Measurements from ENCODE around the gene ARF4. TPM values are rescaled to one million over a fixed set of nuclear protein-coding genes. Genes with fewer than 3 reads are reported as not detected.

The ARF4 gene
- total RNA-seq, 2 experiments from 2014 or later: 49.6 to 50.0 TPM

DNA sequence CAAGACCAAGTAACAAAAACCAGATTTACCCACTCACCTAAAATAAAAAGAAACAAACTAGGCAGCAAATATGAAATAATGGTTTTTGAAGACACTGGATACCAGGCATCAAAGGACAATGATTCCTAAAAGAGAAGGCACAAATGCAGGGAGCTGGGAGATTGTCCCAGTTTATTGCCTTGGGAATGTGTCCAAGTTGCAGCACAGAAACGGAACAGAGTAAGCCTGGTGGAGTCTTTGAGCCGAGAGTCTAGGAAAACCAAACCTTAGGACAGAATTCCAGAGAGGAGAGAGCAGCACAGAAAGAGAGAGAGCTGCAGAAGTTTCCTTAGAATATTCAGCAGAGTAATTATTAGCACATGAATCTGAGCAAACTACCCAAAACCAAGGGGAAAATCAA is 7.8 kb upstream of the ARF4 start:
- Mint-ChIP-seq H3K4me3 (no peak overlapping the region), H3K9me3 (ENCODE audit: low read depth) (peaks cover 20% of the 10 kb centered on the region), H3K27me3 (no peaks in the 10 kb centered on the region), H3K4me1 (no peaks in the 10 kb centered on the region), H3K27ac (no peak overlapping the region), H3K36me3 (ENCODE audit: low read depth) (peaks cover 46% of the 10 kb centered on the region)
- DNase-seq (no peak), ATAC-seq (no peak)
- intact Hi-C loops (cut with DNase I, micrococcal nuclease): no loop called here
- CTCF ChIA-PET: no interaction called here
- POLR2A ChIA-PET: no interaction called here

DNA sequence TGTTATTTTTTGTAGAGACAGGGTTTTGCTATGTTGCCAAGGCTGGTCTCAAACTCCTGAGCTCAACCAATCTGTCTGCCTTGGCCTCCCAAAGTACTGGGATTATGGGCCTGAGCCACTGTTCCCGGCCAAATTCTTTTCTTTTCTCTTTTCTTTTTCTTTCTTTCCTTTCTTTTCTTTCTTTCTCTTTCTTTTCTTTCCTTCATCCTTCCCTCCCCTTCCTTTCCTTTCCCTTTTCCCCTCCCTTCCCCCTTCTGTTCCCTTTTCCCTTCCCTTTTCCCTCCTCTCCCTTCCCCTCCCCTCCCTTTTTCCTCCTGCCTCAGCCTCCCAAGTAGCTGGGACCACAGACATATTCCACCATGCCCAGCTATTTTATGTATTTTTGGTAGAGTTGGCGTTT is 3.1 kb upstream of the ARF4 start:
- Mint-ChIP-seq H3K27ac (peak overlapping the region; percentile 31), H3K9me3 (ENCODE audit: low read depth) (no peaks in the 10 kb centered on the region), H3K36me3 (ENCODE audit: low read depth) (peaks cover 34% of the 10 kb centered on the region), H3K4me1 (peaks cover 11% of the 10 kb centered on the region), H3K4me3 (no peak overlapping the region), H3K27me3 (no peaks in the 10 kb centered on the region)
- ATAC-seq: no peak
- intact Hi-C loops (cut with DNase I, micrococcal nuclease): no loop called here
- CTCF ChIA-PET: interaction anchor here (1.7 kb wide), 1 partner anchor 203 kb away, joined by 6 read pairs; no protein-coding TSS in a partner anchor
- DNase-seq: no peak
- POLR2A ChIA-PET: no interaction called here

DNA sequence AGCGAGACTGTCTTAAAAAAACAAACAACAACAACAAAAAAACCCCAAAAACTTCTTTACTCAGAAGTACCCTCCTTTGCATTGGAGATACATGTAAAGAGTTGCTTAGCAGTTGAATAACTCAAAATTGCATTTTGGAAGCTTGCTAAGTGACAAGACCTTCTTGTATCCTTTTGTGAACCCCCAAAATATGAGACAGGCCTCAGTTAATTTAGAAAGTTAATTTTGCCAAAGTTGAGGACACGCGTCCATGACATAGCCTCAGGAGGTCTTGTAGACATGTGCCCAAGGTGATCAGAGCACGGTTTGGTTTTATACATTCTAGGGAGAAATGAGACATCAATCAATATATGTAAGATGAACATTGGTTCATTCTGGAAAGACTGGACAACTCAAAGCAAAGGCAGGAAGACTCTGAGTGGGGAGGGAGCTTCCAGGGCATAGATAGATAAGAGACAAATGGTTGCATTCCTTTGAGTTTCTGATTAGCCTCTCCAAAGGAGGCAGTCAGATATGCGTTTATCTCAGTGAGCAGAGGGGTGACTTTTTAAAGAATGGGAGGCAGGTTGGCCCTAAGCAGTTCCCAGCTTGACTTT is 1.7 kb upstream of the ARF4 start:
- ChIA-PET POLR2A (no interaction called here), CTCF (interaction anchor here (0.6 to 1.7 kb wide), 4 partner anchors 157 to 569 kb away, joined by 3 to 6 read pairs (median 4); no protein-coding TSS in a partner anchor)
- H3K9me3 Mint-ChIP-seq (ENCODE audit: low read depth): no peaks in the 10 kb centered on the region
- peaks cover 22% of the 10 kb centered on the region for H3K4me1 Mint-ChIP-seq
- no peak for ATAC-seq
- H3K27ac Mint-ChIP-seq: peak overlapping the region; percentile 99
- peaks cover 32% of the 10 kb centered on the region for H3K36me3 Mint-ChIP-seq (ENCODE audit: low read depth)
- no peak for DNase-seq
- intact Hi-C loops (cut with DNase I, micrococcal nuclease): loop anchor here (5.0 to 10.0 kb wide), 8 partner anchors 202 to 844 kb away; partner anchors contain the start of genes APPL1 (in 1 of the 2), ARHGEF3 (in 1 of the 2), IL17RD (in 1 of the 2) and PDHB (in 1 of the 2)
- H3K27me3 Mint-ChIP-seq: no peaks in the 10 kb centered on the region
- peak overlapping the region; percentile 98 for H3K4me3 Mint-ChIP-seq

GRCh38 chr3:57596495-57597126 is 533 bp downstream of the ARF4 start:
- Mint-ChIP-seq H3K4me1 (peaks cover 35% of the 10 kb centered on the region), H3K27me3 (no peaks in the 10 kb centered on the region), H3K27ac (peak overlapping the region; percentile 92), H3K4me3 (peak overlapping the region; percentile 98), H3K36me3 (ENCODE audit: low read depth) (peaks cover 32% of the 10 kb centered on the region), H3K9me3 (ENCODE audit: low read depth) (no peaks in the 10 kb centered on the region)
- DNase-seq: peak; percentile 76
- CTCF ChIA-PET: interaction anchor here (0.6 to 3.1 kb wide), 6 partner anchors 16 to 496 kb away, joined by 3 to 10 read pairs (median 4); partner anchors contain the start of gene PDE12
- POLR2A ChIA-PET: interaction anchor here (0.6 to 2.8 kb wide), 6 partner anchors 40 to 510 kb away, joined by 3 to 30 read pairs (median 5); partner anchors contain the start of genes DENND6A, PDE12 and SLMAP
- intact Hi-C loops (cut with DNase I, micrococcal nuclease): loop anchor here (1.0 to 10.0 kb wide), 16 partner anchors 39 to 914 kb away; partner anchors contain the start of genes APPL1 (in 2 of the 2), SLMAP (in 2 of the 2), ABHD6 (in 1 of the 2) and ARHGEF3 (in 1 of the 2)
- ATAC-seq: no peak

DNA sequence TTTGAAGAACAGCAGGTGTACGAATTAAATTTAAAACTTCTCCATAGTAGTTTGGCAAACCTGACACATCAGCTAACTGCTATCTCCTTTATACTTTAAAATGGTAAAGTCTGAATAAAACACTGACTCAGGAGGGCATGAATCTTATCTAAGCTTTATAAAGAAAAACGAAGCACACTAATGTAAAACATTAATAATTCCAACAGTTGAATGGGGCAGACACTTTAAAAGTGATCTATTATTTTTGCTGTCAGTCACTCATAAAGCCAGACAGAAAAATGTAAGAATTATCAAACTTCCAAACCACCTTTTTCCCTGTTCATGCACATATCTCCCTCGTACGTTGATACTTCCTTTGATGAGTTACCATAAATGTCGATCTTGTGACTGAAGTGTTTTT is 2.6 kb downstream of the ARF4 start:
- Mint-ChIP-seq H3K36me3 (ENCODE audit: low read depth) (peaks cover 25% of the 10 kb centered on the region), H3K4me3 (peak overlapping the region; percentile 98), H3K27ac (peak overlapping the region; percentile 64), H3K4me1 (peaks cover 35% of the 10 kb centered on the region), H3K27me3 (no peaks in the 10 kb centered on the region), H3K9me3 (ENCODE audit: low read depth) (no peaks in the 10 kb centered on the region)
- DNase-seq (no peak), ATAC-seq (no peak)
- intact Hi-C loops (cut with DNase I, micrococcal nuclease): loop anchor here in 1 of 2 experiments (10.0 kb wide), 3 partner anchors 720 to 840 kb away; no protein-coding TSS in a partner anchor
- ChIA-PET POLR2A (no interaction called here), CTCF (interaction anchor here (0.7 to 1.1 kb wide), 2 partner anchors 16 to 26 kb away, joined by 3 read pairs; no protein-coding TSS in a partner anchor)

GRCh38 chr3:57594144-57594543 is 3.0 kb downstream of the ARF4 start:
- intact Hi-C loops (cut with DNase I, micrococcal nuclease): loop anchor here in 1 of 2 experiments (10.0 kb wide), 3 partner anchors 719 to 839 kb away; no protein-coding TSS in a partner anchor
- ATAC-seq (no peak), DNase-seq (no peak)
- no peaks in the 10 kb centered on the region for H3K27me3 Mint-ChIP-seq
- H3K4me3 Mint-ChIP-seq: peak overlapping the region; percentile 98
- POLR2A ChIA-PET: interaction anchor here (0.7 kb wide), 1 partner anchor 679 kb away, joined by 3 read pairs; no protein-coding TSS in a partner anchor
- peaks cover 31% of the 10 kb centered on the region for H3K4me1 Mint-ChIP-seq
- H3K9me3 Mint-ChIP-seq (ENCODE audit: low read depth): no peaks in the 10 kb centered on the region
- peak overlapping the region; percentile 64 for H3K27ac Mint-ChIP-seq
- H3K36me3 Mint-ChIP-seq (ENCODE audit: low read depth): peaks cover 23% of the 10 kb centered on the region
- CTCF ChIA-PET: interaction anchor here (0.5 to 0.7 kb wide), 2 partner anchors 16 to 97 kb away, joined by 3 read pairs; no protein-coding TSS in a partner anchor

GRCh38 chr3:57592306-57592705 is 4.8 kb downstream of the ARF4 start:
- no peak overlapping the region for H3K27ac Mint-ChIP-seq
- CTCF ChIA-PET: interaction anchor here (0.5 to 1.2 kb wide), 3 partner anchors 17 to 224 kb away, joined by 3 to 4 read pairs (median 3); no protein-coding TSS in a partner anchor
- no peak overlapping the region for H3K4me3 Mint-ChIP-seq
- H3K9me3 Mint-ChIP-seq (ENCODE audit: low read depth): no peaks in the 10 kb centered on the region
- peaks cover 17% of the 10 kb centered on the region for H3K36me3 Mint-ChIP-seq (ENCODE audit: low read depth)
- POLR2A ChIA-PET: interaction anchor here (0.6 to 1.1 kb wide), 2 partner anchors 163 to 820 kb away, joined by 3 read pairs; no protein-coding TSS in a partner anchor
- ATAC-seq (no peak), DNase-seq (no peak)
- no peaks in the 10 kb centered on the region for H3K27me3 Mint-ChIP-seq
- H3K4me1 Mint-ChIP-seq: peaks cover 32% of the 10 kb centered on the region
- intact Hi-C loops (cut with DNase I, micrococcal nuclease): loop anchor here in 1 of 2 experiments (10.0 kb wide), 3 partner anchors 718 to 838 kb away; no protein-coding TSS in a partner anchor

- Mint-ChIP-seq H3K9me3 (ENCODE audit: low read depth) (no peaks in the 10 kb centered on the region), H3K4me3 (no peak overlapping the region), H3K27me3 (no peaks in the 10 kb centered on the region), H3K36me3 (ENCODE audit: low read depth) (peaks cover 17% of the 10 kb centered on the region), H3K27ac (no peak overlapping the region), H3K4me1 (peaks cover 33% of the 10 kb centered on the region)
- CTCF ChIA-PET: interaction anchor here (0.9 kb wide), 1 partner anchor 9 kb away, joined by 3 read pairs; no protein-coding TSS in a partner anchor
- POLR2A ChIA-PET: no interaction called here
- no peak for ATAC-seq
- intact Hi-C loops (cut with DNase I, micrococcal nuclease): no loop called here
- no peak for DNase-seq
These were observed 9.2 kb downstream of the ARF4 start for GRCh38 chr3:57587905-57588304.

GRCh38 chr3:57586778-57587177 is 10.4 kb downstream of the ARF4 start:
- Mint-ChIP-seq H3K9me3 (ENCODE audit: low read depth) (no peaks in the 10 kb centered on the region), H3K4me1 (peaks cover 26% of the 10 kb centered on the region), H3K27me3 (no peaks in the 10 kb centered on the region), H3K27ac (peak overlapping the region; percentile 78), H3K4me3 (no peak overlapping the region), H3K36me3 (ENCODE audit: low read depth) (peaks cover 20% of the 10 kb centered on the region)
- CTCF ChIA-PET: interaction anchor here (0.9 kb wide), 1 partner anchor 26 kb away, joined by 3 read pairs; no protein-coding TSS in a partner anchor
- intact Hi-C loops (cut with DNase I, micrococcal nuclease): no loop called here
- ATAC-seq: peak; percentile 51
- DNase-seq: peak; percentile 41
- POLR2A ChIA-PET: no interaction called here

DNA sequence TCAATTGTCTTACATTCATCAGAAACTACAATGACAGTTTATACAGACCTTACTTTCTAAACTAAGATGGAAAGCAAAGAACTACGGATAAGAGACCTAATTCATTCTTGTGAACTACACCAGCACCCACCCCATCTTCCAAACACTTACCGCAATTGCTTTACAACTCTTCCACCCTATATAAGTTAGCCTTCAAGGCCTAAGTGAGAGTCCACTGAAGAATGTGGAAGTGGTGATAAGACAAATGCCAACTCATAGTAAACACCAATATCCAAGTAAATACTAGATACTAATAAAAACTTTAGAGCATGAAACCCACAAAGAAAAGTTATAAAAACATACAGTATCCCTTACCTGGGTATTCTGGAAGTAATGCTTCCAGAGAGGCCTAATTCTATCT is 13.6 kb downstream of the ARF4 start:
- ATAC-seq (no peak), DNase-seq (no peak)
- Mint-ChIP-seq H3K4me1 (peaks cover 23% of the 10 kb centered on the region), H3K27me3 (no peaks in the 10 kb centered on the region), H3K9me3 (ENCODE audit: low read depth) (no peaks in the 10 kb centered on the region), H3K4me3 (no peak overlapping the region), H3K27ac (no peak overlapping the region), H3K36me3 (ENCODE audit: low read depth) (peaks cover 21% of the 10 kb centered on the region)
- intact Hi-C loops (cut with DNase I, micrococcal nuclease): no loop called here
- CTCF ChIA-PET: no interaction called here
- POLR2A ChIA-PET: no interaction called here

DNA sequence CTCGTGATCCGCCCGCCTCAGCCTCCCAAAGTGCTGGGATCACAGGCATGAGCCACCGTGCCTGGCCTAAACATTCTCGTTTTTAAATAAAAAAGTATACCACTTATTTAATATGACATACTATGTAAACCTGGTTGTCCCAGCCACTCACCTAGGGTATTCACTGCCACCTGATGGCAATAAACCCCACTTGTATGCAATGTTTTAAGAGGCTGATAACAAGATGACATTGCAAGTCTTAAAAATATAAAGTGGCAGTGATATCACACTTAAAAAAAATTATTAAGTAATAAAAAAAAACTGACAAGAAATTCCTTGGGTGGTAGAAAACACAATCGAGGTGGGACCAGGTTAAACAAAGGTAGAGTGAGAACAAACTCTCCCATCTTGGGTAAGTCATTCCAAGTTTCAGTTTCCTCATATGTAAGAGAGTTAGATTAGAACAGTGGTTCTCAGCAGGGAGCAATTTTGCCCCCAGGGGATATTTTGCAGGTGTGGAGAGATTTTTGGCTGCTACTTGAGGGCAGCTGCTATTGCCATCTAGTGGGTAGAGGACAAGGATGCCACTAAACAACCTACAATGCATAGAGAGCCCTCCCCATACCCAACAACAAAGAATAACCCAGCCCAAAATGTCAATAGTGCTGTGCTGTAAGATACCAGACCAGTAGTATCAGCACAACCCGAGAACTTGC is 14.5 kb downstream of the ARF4 start:
- Mint-ChIP-seq H3K27me3 (no peaks in the 10 kb centered on the region), H3K27ac (peak overlapping the region; percentile 7), H3K4me3 (no peak overlapping the region), H3K36me3 (ENCODE audit: low read depth) (peaks cover 26% of the 10 kb centered on the region), H3K9me3 (ENCODE audit: low read depth) (no peaks in the 10 kb centered on the region), H3K4me1 (peaks cover 19% of the 10 kb centered on the region)
- CTCF ChIA-PET: interaction anchor here (0.7 to 0.8 kb wide), 2 partner anchors 11 to 149 kb away, joined by 3 read pairs; no protein-coding TSS in a partner anchor
- intact Hi-C loops (cut with DNase I, micrococcal nuclease): no loop called here
- ATAC-seq (peak; percentile 42), DNase-seq (peak; percentile 19)
- POLR2A ChIA-PET: interaction anchor here (0.6 kb wide), 1 partner anchor 21 kb away, joined by 3 read pairs; no protein-coding TSS in a partner anchor

All from activated CD4-positive, alpha-beta T cell treated with anti-CD3 and anti-CD28 coated beads for 36 hours (primary cell).